NCI-H2227 treated with DMSO at 0.1 percent for 48 hours (cell line): ENCODE results near the gene MSANTD7.
A peak's percentile ranks its signal among the peaks of the same experiment; 100 is the strongest.
"Not testable (repeated sequence)": the region's sequence is repeated elsewhere in the genome, so short reads cannot be mapped to it uniquely, and the experiment has no call there.

ENCODE experiments used
- DNase-seq: peaks from one replicate; lab custom pipeline; 2025; lab: John Stamatoyannopoulos, UW

Gene MSANTD7

GRCh38 chr10:14837757-14838581 lies at the start of gene MSANTD7, which contains the start of the genes CDNF and HSPA14:
Gene MSANTD7, plus strand, starts transcription at chr10:14838306. Its CDS starts 3,979 bp downstream, at chr10:14842285.
Gene CDNF, minus strand, starts transcription at chr10:14838037. Its CDS starts 91 bp downstream, at chr10:14837946.
Gene HSPA14, plus strand, starts transcription at chr10:14838306. Its CDS starts 97 bp downstream, at chr10:14838403.
- DNase-seq, result peak; percentile 93

GRCh38 chr10:14798636-14799035 lies 39.5 kb upstream of the MSANTD7 start:
- no peak for DNase-seq

GRCh38 chr10:14800397-14800796 lies 37.7 kb upstream of the MSANTD7 start:
- DNase-seq, result no peak

- DNase-seq, result no peak
Measured at GRCh38 chr10:14801723-14802122, 36.4 kb upstream of the MSANTD7 start.

- DNase-seq, result no peak
Measured at GRCh38 chr10:14803827-14804226, 34.3 kb upstream of the MSANTD7 start.

GRCh38 chr10:14806318-14806717 lies 31.8 kb upstream of the MSANTD7 start:
- DNase-seq, result no peak

GRCh38 chr10:14810969-14811953 lies 26.8 kb upstream of the MSANTD7 start:
- DNase-seq, result no peak

- DNase-seq, result no peak
Measured at GRCh38 chr10:14812271-14812670, 25.8 kb upstream of the MSANTD7 start.

GRCh38 chr10:14815681-14816080 lies 22.4 kb upstream of the MSANTD7 start:
- no peak for DNase-seq

- not testable (repeated sequence) for DNase-seq
Measured at GRCh38 chr10:14816717-14817116, 21.4 kb upstream of the MSANTD7 start.

- no peak for DNase-seq
Measured at GRCh38 chr10:14820010-14820774, 17.9 kb upstream of the MSANTD7 start.

GRCh38 chr10:14820775-14821154 lies 17.3 kb upstream of the MSANTD7 start:
- DNase-seq, result no peak

GRCh38 chr10:14821635-14822375 lies 16.3 kb upstream of the MSANTD7 start:
- DNase-seq, result no peak

GRCh38 chr10:14822879-14823755 lies 15.0 kb upstream of the MSANTD7 start:
- no peak for DNase-seq

GRCh38 chr10:14823966-14824365 lies 14.1 kb upstream of the MSANTD7 start:
- DNase-seq, result no peak

- DNase-seq, result no peak
Measured at GRCh38 chr10:14826076-14826829, 11.9 kb upstream of the MSANTD7 start.

GRCh38 chr10:14833106-14833505 lies 5.0 kb upstream of the MSANTD7 start:
- no peak for DNase-seq

- DNase-seq, result no peak
Measured at GRCh38 chr10:14836208-14836607, 1.9 kb upstream of the MSANTD7 start.
